WTC11 (cell line): ENCODE results near the gene CACNA2D3. TPM values are rescaled to one million over a fixed set of nuclear protein-coding genes. Genes with fewer than 3 reads are reported as not detected.

Source experiments
- ATAC-seq: fragments of 200-7000 bp; cut with Tn5 transposase; 2 replicates; pipeline ENCODE4 v1.10.0; 2021; ENCODE audit warnings: mild to moderate bottlenecking, moderate library complexity
- CTCF ChIA-PET: fragments of 300-600 bp; sonication (Branson Sonifier 250); formaldehyde crosslinking; loops from one replicate; lab custom pipeline; 2021; ENCODE audit warnings: antibody characterized with exemption; lab: Charles Lee
- POLR2A ChIA-PET: fragments of 350-600 bp; sonication (Branson Sonifier 250); formaldehyde crosslinking; loops from one replicate; lab custom pipeline; 2021; ENCODE audit warnings: antibody characterized with exemption; lab: Charles Lee
- DNase-seq: peaks from one replicate; pipeline ENCODE4 v3.0.0; 2021; ENCODE audit warnings: low spot score
- H3K27ac Mint-ChIP-seq: 2 replicates; pipeline ENCODE4 v1.8.0; 2021; ENCODE audit warnings: mixed read lengths
- H3K27me3 Mint-ChIP-seq: 2 replicates; pipeline ENCODE4 v1.8.0; 2021; ENCODE audit warnings: low read depth, mild to moderate bottlenecking, moderate library complexity, mixed read lengths
- H3K36me3 Mint-ChIP-seq: 2 replicates; pipeline ENCODE4 v1.8.0; 2021; ENCODE audit warnings: mixed read lengths
- H3K4me1 Mint-ChIP-seq: 2 replicates; pipeline ENCODE4 v1.8.0; 2022; ENCODE audit warnings: mixed read lengths
- H3K4me3 Mint-ChIP-seq: 2 replicates; pipeline ENCODE4 v1.8.0; 2021; ENCODE audit warnings: mild to moderate bottlenecking, moderate library complexity, mixed read lengths
- H3K9me3 Mint-ChIP-seq: 2 replicates; pipeline ENCODE4 v1.8.0; 2021; ENCODE audit warnings: mixed read lengths
- AR ChIP-seq: fragments of 250-450 bp; sonication (Bioruptor Pico); IDR thresholded peaks from 2 replicates; pipeline ENCODE4 v1.9.0; 2021; ENCODE audit warnings: mild to moderate bottlenecking
- ATF1 ChIP-seq: sonication (generic); formaldehyde crosslinking; IDR thresholded peaks from 2 replicates; pipeline ENCODE4 v1.8.1; 2023; ENCODE audit warnings: mild to moderate bottlenecking, moderate library complexity, missing genetic modification reagents
- CREB1 ChIP-seq: sonication (generic); formaldehyde crosslinking; IDR thresholded peaks from 2 replicates; pipeline ENCODE4 v1.8.0; 2023; ENCODE audit warnings: mild to moderate bottlenecking, missing genetic modification reagents
- CREM ChIP-seq: sonication (generic); formaldehyde crosslinking; IDR thresholded peaks from 2 replicates; pipeline ENCODE4 v1.8.1; 2022; ENCODE audit warnings: mild to moderate bottlenecking, missing genetic modification reagents, moderate library complexity
- E2F1 ChIP-seq: sonication (generic); formaldehyde crosslinking; IDR thresholded peaks from 2 replicates; pipeline ENCODE4 v1.8.0; 2022; ENCODE audit warnings: mild to moderate bottlenecking, missing genetic modification reagents
- GABPB1 ChIP-seq: sonication (generic); formaldehyde crosslinking; IDR thresholded peaks from 2 replicates; pipeline ENCODE4 v1.8.1; 2023; ENCODE audit warnings: mild to moderate bottlenecking, missing genetic modification reagents
- GTF2I ChIP-seq: fragments of 250-450 bp; sonication (Bioruptor Pico); conservative IDR thresholded peaks from 2 replicates; pipeline ENCODE4 v1.4.0; 2021; ENCODE audit warnings: mild to moderate bottlenecking
- HMGA2 ChIP-seq: fragments of 250-450 bp; sonication (Bioruptor Pico); IDR thresholded peaks from 2 replicates; pipeline ENCODE4 v1.4.0; 2021; ENCODE audit warnings: mild to moderate bottlenecking, moderate library complexity
- IRF1 ChIP-seq: sonication (generic); formaldehyde crosslinking; IDR thresholded peaks from 2 replicates; pipeline ENCODE4 v1.8.0; 2023; ENCODE audit warnings: missing genetic modification reagents
- JUN ChIP-seq: sonication (generic); formaldehyde crosslinking; IDR thresholded peaks from 2 replicates; pipeline ENCODE4 v1.8.0; 2023; ENCODE audit warnings: mild to moderate bottlenecking, missing genetic modification reagents
- NFATC4 ChIP-seq: fragments of 250-450 bp; sonication (Bioruptor Pico); IDR thresholded peaks from 2 replicates; pipeline ENCODE4 v1.9.0; 2021; ENCODE audit warnings: mild to moderate bottlenecking
- NFE2L1 ChIP-seq: sonication (generic); formaldehyde crosslinking; IDR thresholded peaks from 2 replicates; pipeline ENCODE4 v1.8.1; 2023; ENCODE audit warnings: missing genetic modification reagents
- OVOL2 ChIP-seq: fragments of 250-450 bp; sonication (Bioruptor Pico); IDR thresholded peaks from 2 replicates; pipeline ENCODE4 v1.9.0; 2021; ENCODE audit warnings: mild to moderate bottlenecking, borderline replicate concordance
- PRDM15 ChIP-seq: sonication (generic); formaldehyde crosslinking; IDR thresholded peaks from 2 replicates; pipeline ENCODE4 v1.8.0; 2022; ENCODE audit warnings: missing genetic modification reagents
- PREB ChIP-seq: sonication (generic); formaldehyde crosslinking; IDR thresholded peaks from 2 replicates; pipeline ENCODE4 v1.8.1; 2022; ENCODE audit warnings: mild to moderate bottlenecking, missing genetic modification reagents, moderate library complexity, borderline replicate concordance
- RORB ChIP-seq: fragments of 250-450 bp; sonication (Bioruptor Pico); IDR thresholded peaks from 2 replicates; pipeline ENCODE4 v1.9.0; 2021; ENCODE audit warnings: mild to moderate bottlenecking
- SOX15 ChIP-seq: fragments of 250-450 bp; sonication (Bioruptor Pico); IDR thresholded peaks from 2 replicates; pipeline ENCODE4 v1.9.0; 2021; ENCODE audit warnings: mild to moderate bottlenecking
- STAT6 ChIP-seq: sonication (generic); formaldehyde crosslinking; conservative IDR thresholded peaks from 2 replicates; pipeline ENCODE4 v1.8.1; 2023; ENCODE audit warnings: mild to moderate bottlenecking, low read depth, missing genetic modification reagents, moderate library complexity
- ZNF232 ChIP-seq: sonication (generic); formaldehyde crosslinking; IDR thresholded peaks from 2 replicates; pipeline ENCODE4 v1.8.0; 2022; ENCODE audit warnings: mild to moderate bottlenecking, missing genetic modification reagents
- ZNF416 ChIP-seq: fragments of 250-450 bp; sonication (Bioruptor Pico); IDR thresholded peaks from 2 replicates; pipeline ENCODE4 v1.9.0; 2021; ENCODE audit warnings: mild to moderate bottlenecking, inconsistent platforms
- ZNF671 ChIP-seq: fragments of 250-450 bp; sonication (Bioruptor Pico); IDR thresholded peaks from 2 replicates; pipeline ENCODE4 v1.8.0; 2021; ENCODE audit warnings: mild to moderate bottlenecking
- total RNA-seq: library from RNA; stranded (reverse); gene quantifications from 3 replicates; pipeline ENCODE4 v1.2.3, GENCODE V29; 2021

Gene CACNA2D3
- total RNA-seq, 1 experiment from 2014 or later, result 5.0 TPM

GRCh38 chr3:54777141-54777540 lies 654.8 kb downstream of the CACNA2D3 start (continued):
- no peak for TF ChIP-seq PRDM15 (CRISPR knock-in tag)
- TF ChIP-seq AR (CRISPR knock-in tag), result no peak
- no peak for TF ChIP-seq NFE2L1 (CRISPR knock-in tag)

GRCh38 chr3:54780336-54780735 lies 658.0 kb downstream of the CACNA2D3 start:
- Mint-ChIP-seq H3K27me3 (no peaks in the 10 kb centered on the region), H3K36me3 (no peaks in the 10 kb centered on the region; the same call in 1 of the 2 replicates), H3K27ac (no peak overlapping the region), H3K9me3 (no peaks in the 10 kb centered on the region), H3K4me3 (no peak overlapping the region), H3K4me1 (peaks cover 16% of the 10 kb centered on the region)
- ChIA-PET CTCF (no interaction called here), POLR2A (no interaction called here)
- DNase-seq (no peak), ATAC-seq (no peak)
- TF ChIP-seq E2F1 (CRISPR knock-in tag) (no peak), GTF2I (CRISPR knock-in tag) (no peak), ZNF671 (no peak), PREB (CRISPR knock-in tag) (no peak), NFE2L1 (CRISPR knock-in tag) (no peak)

- POLR2A ChIA-PET, result no interaction called here
- no peaks in the 10 kb centered on the region for H3K27me3 Mint-ChIP-seq
- peak; percentile 66 for ATAC-seq
Measured at GRCh38 chr3:54781728-54782127, 659.4 kb downstream of the CACNA2D3 start.

More at GRCh38 chr3:54781728-54782127, 659.4 kb downstream of the CACNA2D3 start:
- CTCF ChIA-PET, result interaction anchor here (0.9 to 1.9 kb wide), 13 partner anchors 10 to 348 kb away, joined by 3 to 11 read pairs (median 4); no protein-coding TSS in a partner anchor
- Mint-ChIP-seq H3K36me3 (no peaks in the 10 kb centered on the region; the same call in 1 of the 2 replicates), H3K4me1 (peaks cover 16% of the 10 kb centered on the region), H3K27ac (no peak overlapping the region), H3K4me3 (no peak overlapping the region), H3K9me3 (peaks cover 2% of the 10 kb centered on the region)
- no peak for DNase-seq
- TF ChIP-seq JUN (no peak), GABPB1 (CRISPR knock-in tag) (no peak), STAT6 (CRISPR knock-in tag) (no peak), ZNF416 (CRISPR knock-in tag) (no peak), IRF1 (CRISPR knock-in tag) (no peak), ZNF232 (CRISPR knock-in tag) (no peak), OVOL2 (no peak), HMGA2 (no peak), CREB1 (CRISPR knock-in tag) (no peak), SOX15 (no peak), NFATC4 (CRISPR knock-in tag) (no peak), ATF1 (CRISPR knock-in tag) (no peak), CREM (CRISPR knock-in tag) (no peak), ZNF671 (no peak), RORB (no peak)
